H1 (cell line): ENCODE data around the gene RPL3. TPM values are rescaled to one million over a fixed set of nuclear protein-coding genes. Genes with fewer than 3 reads are reported as not detected.

Experiments
- CTCF ChIA-PET: fragments of 300-600 bp; sonication (Branson Sonifier 250); formaldehyde crosslinking; loops from one replicate; lab custom pipeline; 2021; ENCODE audit not compliant: partially characterized antibody; lab: Charles Lee
- POLR2A ChIA-PET: fragments of 300-600 bp; sonication (Branson Sonifier 250); formaldehyde crosslinking; loops from one replicate; lab custom pipeline; 2021; ENCODE audit warnings: inconsistent platforms; ENCODE audit not compliant: partially characterized antibody; lab: Charles Lee
- DNase-seq, 2 experiments: peaks; one replicate each; pipeline versions ENCODE4 v3.0.0 to v3.0.0-alpha.2; 2010 to 2022; ENCODE audit warnings: low spot score in 2 of 2, low read depth in 1 of 2, mixed read lengths in 1 of 2
- FAIRE-seq: peaks from 2 replicates; lab custom pipeline; 2011; peaks lifted over from hg19 to GRCh38; lab: Jason Lieb, UNC
- H2AFZ ChIP-seq: 2 replicates; pipeline ENCODE4 v1.8.1; 2012; ENCODE audit warnings: low read length, inconsistent platforms
- H2AK5ac ChIP-seq: 2 replicates; pipeline ENCODE4 v1.6.1; 2013; ENCODE audit warnings: low read depth, low read length
- H2BK120ac ChIP-seq: replicated peaks from 2 replicates; pipeline ENCODE3; 2013; ENCODE audit warnings: low read depth, low read length, inconsistent platforms
- H2BK12ac ChIP-seq: 2 replicates; pipeline ENCODE4 v1.6.1; 2013; ENCODE audit warnings: low read depth, low read length
- H2BK15ac ChIP-seq: 2 replicates; pipeline ENCODE4 v1.6.1; 2013; ENCODE audit warnings: low read length
- H2BK20ac ChIP-seq: 2 replicates; pipeline ENCODE4 v1.6.1; 2013; ENCODE audit warnings: low read length
- H2BK5ac ChIP-seq: 2 replicates; pipeline ENCODE4 v1.6.1; 2013; ENCODE audit warnings: low read depth, low read length
- H3K14ac ChIP-seq: 2 replicates; pipeline ENCODE4 v1.6.1; 2013; ENCODE audit warnings: inconsistent platforms; ENCODE audit not compliant: insufficient read length
- H3K18ac ChIP-seq: 2 replicates; pipeline ENCODE4 v1.6.1; 2013; ENCODE audit warnings: low read length; ENCODE audit errors: extremely low read depth
- H3K23ac ChIP-seq: 2 replicates; pipeline ENCODE4 v1.6.1; 2013; ENCODE audit warnings: inconsistent platforms; ENCODE audit not compliant: insufficient read length
- H3K23me2 ChIP-seq: 2 replicates; pipeline ENCODE4 v1.6.1; 2013; ENCODE audit warnings: low read depth, low read length
- H3K27ac ChIP-seq: 2 replicates; pipeline ENCODE4 v1.6.1; 2011; ENCODE audit warnings: low read depth, low read length, inconsistent platforms
- H3K27me3 ChIP-seq, 4 experiments: replicated peaks in 1 of 4; 1 replicate in 1 of 4; 2 replicates in 3 of 4; pipeline versions ENCODE4 v1.6.1 to v1.8.1; 2011 to 2013; ENCODE audit warnings: low read length in 3 of 4, mild to moderate bottlenecking in 3 of 4, inconsistent platforms in 2 of 4, mixed read lengths in 2 of 4, moderate library complexity in 1 of 4; ENCODE audit not compliant: control insufficient read depth in 3 of 4, insufficient read depth in 3 of 4; ENCODE audit errors: extremely low read depth in 1 of 4
- H3K36me3 ChIP-seq, 4 experiments: 2 replicates each; pipeline versions ENCODE4 v1.6.1 to v1.8.1; 2011 to 2013; ENCODE audit warnings: mild to moderate bottlenecking in 4 of 4, low read length in 3 of 4, moderate library complexity in 2 of 4, control low read depth in 1 of 4, inconsistent platforms in 1 of 4; ENCODE audit not compliant: insufficient read depth in 4 of 4, control insufficient read depth in 2 of 4
- H3K4ac ChIP-seq: replicated peaks from 2 replicates; pipeline ENCODE3; 2013; ENCODE audit warnings: low read length, low read depth, mixed read lengths, inconsistent platforms; ENCODE audit not compliant: insufficient read length
- H3K4me1 ChIP-seq, 4 experiments: replicated peaks in 1 of 4; 1 replicate in 1 of 4; 2 replicates in 3 of 4; pipeline versions ENCODE4 v1.6.1 to v1.8.1; 2011 to 2013; ENCODE audit warnings: low read length in 3 of 4, inconsistent platforms in 2 of 4, mixed read lengths in 1 of 4; ENCODE audit not compliant: insufficient read depth in 4 of 4, control insufficient read depth in 3 of 4
- H3K4me2 ChIP-seq, 2 experiments: 2 replicates each; pipeline versions ENCODE4 v1.6.1 to v1.8.1; 2011 to 2013; ENCODE audit warnings: low read depth in 2 of 2, low read length in 2 of 2, control low read depth in 1 of 2, inconsistent platforms in 1 of 2, mild to moderate bottlenecking in 1 of 2; ENCODE audit not compliant: insufficient read depth in 1 of 2
- H3K4me3 ChIP-seq, 4 experiments: fragments of 200-600, 300-600 bp in 1 of 4; sonication (generic), shearing (Covaris generic), sonication (Bioruptor Twin) in 1 of 4; 2 replicates each; pipeline versions ENCODE4 v1.5.1 to v1.8.1; 2011 to 2016; ENCODE audit warnings: low read length in 4 of 4, low read depth in 3 of 4, control low read depth in 2 of 4, inconsistent platforms in 2 of 4, mild to moderate bottlenecking in 2 of 4, mixed read lengths in 1 of 4, moderate library complexity in 1 of 4; ENCODE audit not compliant: insufficient read depth in 2 of 4; ENCODE audit errors: extremely low read depth in 1 of 4
- H3K56ac ChIP-seq: replicated peaks from 2 replicates; pipeline ENCODE3; 2013; ENCODE audit warnings: low read depth, mild to moderate bottlenecking, mixed read lengths, low read length, inconsistent platforms; ENCODE audit not compliant: insufficient read length
- H3K79me1 ChIP-seq: 2 replicates; pipeline ENCODE4 v1.6.1; 2013; ENCODE audit warnings: low read depth, low read length, control low read depth
- H3K79me2 ChIP-seq, 2 experiments: 2 replicates each; pipeline versions ENCODE4 v1.6.1 to v1.8.1; 2012 to 2013; ENCODE audit warnings: low read length in 2 of 2, mild to moderate bottlenecking in 2 of 2, inconsistent platforms in 1 of 2; ENCODE audit not compliant: insufficient read depth in 2 of 2, control insufficient read depth in 1 of 2
- H3K9ac ChIP-seq, 4 experiments: replicated peaks in 1 of 4; 1 replicate in 1 of 4; 2 replicates in 3 of 4; pipeline versions ENCODE4 v1.6.1 to v1.8.1; 2011 to 2013; ENCODE audit warnings: low read depth in 3 of 4, low read length in 3 of 4, control low read depth in 2 of 4, mild to moderate bottlenecking in 2 of 4, moderate library complexity in 2 of 4, inconsistent platforms in 1 of 4; ENCODE audit errors: extremely low read depth in 1 of 4
- H3K9me3 ChIP-seq, 2 experiments: 2 replicates each; pipeline versions ENCODE4 v1.6.1 to v1.8.1; 2012 to 2013; ENCODE audit warnings: mild to moderate bottlenecking in 2 of 2, moderate library complexity in 2 of 2, control low read depth in 1 of 2, inconsistent platforms in 1 of 2, low read depth in 1 of 2, low read length in 1 of 2, mixed read lengths in 1 of 2; ENCODE audit not compliant: insufficient read depth in 2 of 2
- H4K20me1 ChIP-seq, 2 experiments: replicated peaks in 1 of 2; 2 replicates each; pipeline versions ENCODE3 to v1.8.1; 2011 to 2013; ENCODE audit warnings: inconsistent platforms in 2 of 2, low read length in 2 of 2, mild to moderate bottlenecking in 1 of 2; ENCODE audit not compliant: insufficient read depth in 2 of 2, control insufficient read depth in 1 of 2
- H4K5ac ChIP-seq: 2 replicates; pipeline ENCODE4 v1.6.1; 2013; ENCODE audit warnings: low read length, low read depth, mixed read lengths, inconsistent platforms; ENCODE audit not compliant: insufficient read length
- H4K8ac ChIP-seq: 2 replicates; pipeline ENCODE4 v1.8.0; 2013; ENCODE audit warnings: mild to moderate bottlenecking, moderate library complexity, low read length, inconsistent platforms; ENCODE audit not compliant: insufficient read depth; ENCODE audit errors: extremely low read depth
- H4K91ac ChIP-seq: replicated peaks from 2 replicates; pipeline ENCODE3; 2013; ENCODE audit warnings: low read length, mixed read lengths, inconsistent platforms; ENCODE audit not compliant: insufficient read length
- BRCA1 ChIP-seq: IDR thresholded peaks from 2 replicates; pipeline ENCODE4 v1.6.1; 2012; ENCODE audit warnings: low read depth, low read length, improper control_type of control experiment
- KDM4A ChIP-seq: IDR thresholded peaks from one replicate; pipeline ENCODE4 v1.7.1; 2012; ENCODE audit warnings: low read depth, mild to moderate bottlenecking, moderate library complexity, low read length, inconsistent platforms; ENCODE audit not compliant: severe bottlenecking
- ZNF274 ChIP-seq: IDR thresholded peaks from 2 replicates; pipeline ENCODE4 v1.7.0; 2012; ENCODE audit warnings: low read length, borderline replicate concordance; ENCODE audit errors: extremely low read depth
- WGBS, 2 experiments: shearing (Covaris generic) in 1 of 2; methylation state at CpG; one replicate each; pipeline versions ENCODE4 v1.1.6 to v1.1.7; 2013 to 2015; ENCODE audit warnings: low lambda C conversion rate in 2 of 2, mixed read lengths in 2 of 2, inconsistent platforms in 1 of 2, low coverage in 1 of 2, missing lambda C conversion rate in 1 of 2; ENCODE audit not compliant: insufficient replicate concordance in 2 of 2, insufficient coverage in 1 of 2, insufficient read length in 1 of 2; ENCODE audit errors: extremely low coverage in 1 of 2, missing lambda C conversion rate in 1 of 2; 5-methylcytosine and 5-hydroxymethylcytosine counted together
- polyA plus RNA-seq, 7 experiments: library from polyadenylated mRNA; depleted of rRNA in 3 of 7; stranded (reverse) in 5 of 7; unstranded in 2 of 7; fragments of >200 nt in 5 of 7; fragments of 200-250 nt in 2 of 7; gene quantifications; 1 replicate in 5 of 7; 2 replicates in 1 of 7; 4 replicates in 1 of 7; pipeline versions ENCODE4 v1.2.1 to v1.2.3, GENCODE V29; 2011 to 2013; ENCODE audit warnings: missing spikeins in 2 of 7, mixed read lengths in 2 of 7
- total RNA-seq: library from RNA; stranded (reverse); fragmentation: NEBNext Ultra II Directional; extraction: Animal tissue kit (Norgen Biotek cat#: 25700); gene quantifications from 2 replicates; pipeline ENCODE4 v1.2.1, GENCODE V29; 2021

RPL3 gene
- total and polyA plus RNA-seq, 2 of the 8 experiments (the other 6 are each of a cell fraction or from before 2014, with no cell fraction given) = 2,865 to 5,466 TPM

- H3K56ac ChIP-seq = no peak overlapping the region
- no peak overlapping the region for H4K5ac ChIP-seq
- H3K36me3 ChIP-seq = no peaks in the 10 kb centered on the region
- WGBS, 2 experiments = 92% methylated on average over 16 of the region's 18 CpGs; no CpG with 5 or more reads in 1 of the 2 experiments
- H3K79me2 ChIP-seq = no peaks in the 10 kb centered on the region
- no peaks in the 10 kb centered on the region; the same call in 1 of the 2 replicates for H3K23me2 ChIP-seq
- peaks cover 0 to 2% of the 10 kb centered on the region in 2 experiments for H4K20me1 ChIP-seq
- H2BK12ac ChIP-seq = peak overlapping the region; percentile 35; the same call in 1 of the 2 replicates
- H3K79me1 ChIP-seq = no peaks in the 10 kb centered on the region
- H3K23ac ChIP-seq = no peak overlapping the region
- H3K4me2 ChIP-seq = no peak overlapping the region
- no peak overlapping the region for H3K27ac ChIP-seq
- DNase-seq = no peak
- POLR2A ChIA-PET = interaction anchor here (0.6 to 20.6 kb wide), 3 partner anchors 11 to 62 kb away, joined by 3 to 472 read pairs (median 4); partner anchors contain the start of gene RPL3
- H3K14ac ChIP-seq = no peak overlapping the region
- CTCF ChIA-PET = interaction anchor here (0.6 to 9.3 kb wide), 4 partner anchors 11 to 458 kb away, joined by 3 to 110 read pairs (median 16); no protein-coding TSS in a partner anchor
- no peak for FAIRE-seq
- H2BK120ac ChIP-seq = no peak overlapping the region
- TF ChIP-seq BRCA1 (no peak), KDM4A (no peak), ZNF274 (no peak)
- H3K9ac ChIP-seq = no peak overlapping the region; a peak in 1 of 7 replicates
- no peak overlapping the region for H3K4me3 ChIP-seq
- no peak overlapping the region for H2BK15ac ChIP-seq
- H2BK20ac ChIP-seq = no peak overlapping the region
- no peaks in the 10 kb centered on the region for H3K27me3 ChIP-seq
- no peak overlapping the region for H4K91ac ChIP-seq
- no peaks in the 10 kb centered on the region for H3K4me1 ChIP-seq
- peak overlapping the region; percentile 39 for H3K4ac ChIP-seq
- H3K18ac ChIP-seq = no peak overlapping the region
- peak overlapping the region; percentile 25; the same call in 1 of the 2 replicates for H4K8ac ChIP-seq
- H3K9me3 ChIP-seq = no peaks in the 10 kb centered on the region
- no peak overlapping the region for H2BK5ac ChIP-seq
- no peak overlapping the region for H2AK5ac ChIP-seq
- no peak overlapping the region for H2AFZ ChIP-seq
These were observed 8.8 kb upstream of the RPL3 start for GRCh38 chr22:39327995-39328754.
